ENCODE measurements around the gene VSIG10L. TPM values are rescaled to one million over a fixed set of nuclear protein-coding genes. Genes with fewer than 3 reads are reported as not detected.

The VSIG10L gene
- total RNA-seq, 1 experiment from 2014 or later: 3.5 TPM

DNA sequence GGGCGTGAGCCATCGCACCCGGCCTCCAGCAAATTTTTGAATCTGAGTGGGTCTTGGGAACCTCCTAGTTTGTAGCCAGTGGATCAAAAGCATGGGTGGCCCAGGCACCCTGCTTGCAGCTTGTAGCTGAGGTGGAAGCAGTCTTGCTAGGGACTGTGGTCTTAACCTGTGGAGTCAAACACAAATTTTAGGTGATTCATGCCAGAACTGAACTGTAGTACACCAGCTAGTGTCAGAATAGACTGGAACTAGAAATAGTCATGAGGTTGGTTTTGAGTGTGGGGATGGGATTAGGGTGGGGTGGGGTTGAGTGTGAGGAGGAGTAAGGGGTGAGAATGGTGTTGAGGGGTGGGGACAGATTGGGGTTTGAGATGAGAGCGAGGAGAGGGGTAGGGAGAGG lies 40.1 kb upstream of the VSIG10L start:
- Histone ChIP-seq H3K4me3 (ENCODE audit: low read length) (no peak overlapping the region), H3K79me2 (ENCODE audit: low read length) (no peaks in the 10 kb centered on the region), H3K36me3 (ENCODE audit: low read depth, low read length) (no peaks in the 10 kb centered on the region), H3K4me1 (ENCODE audit: insufficient read depth, low read length) (peaks cover 3% of the 10 kb centered on the region; the same call in 1 of the 2 replicates), H3K9me3 (ENCODE audit: low read length) (no peaks in the 10 kb centered on the region), H3K27me3 (ENCODE audit: low read length) (no peaks in the 10 kb centered on the region), H3K4me2 (ENCODE audit: low read length) (no peak overlapping the region), H3K27ac (ENCODE audit: low read length) (no peak overlapping the region), H4K20me1 (ENCODE audit: low read length) (no peaks in the 10 kb centered on the region), H2AFZ (ENCODE audit: low read length) (no peak overlapping the region), H3K9ac (ENCODE audit: low read length) (no peak overlapping the region), H3K9me2 (replicated peaks; ENCODE audit: low read length) (no peaks in the 10 kb centered on the region), H3F3A (ENCODE audit: low read length, unreplicated experiment) (no peaks in the 10 kb centered on the region)
- TF ChIP-seq, protein P1, sequence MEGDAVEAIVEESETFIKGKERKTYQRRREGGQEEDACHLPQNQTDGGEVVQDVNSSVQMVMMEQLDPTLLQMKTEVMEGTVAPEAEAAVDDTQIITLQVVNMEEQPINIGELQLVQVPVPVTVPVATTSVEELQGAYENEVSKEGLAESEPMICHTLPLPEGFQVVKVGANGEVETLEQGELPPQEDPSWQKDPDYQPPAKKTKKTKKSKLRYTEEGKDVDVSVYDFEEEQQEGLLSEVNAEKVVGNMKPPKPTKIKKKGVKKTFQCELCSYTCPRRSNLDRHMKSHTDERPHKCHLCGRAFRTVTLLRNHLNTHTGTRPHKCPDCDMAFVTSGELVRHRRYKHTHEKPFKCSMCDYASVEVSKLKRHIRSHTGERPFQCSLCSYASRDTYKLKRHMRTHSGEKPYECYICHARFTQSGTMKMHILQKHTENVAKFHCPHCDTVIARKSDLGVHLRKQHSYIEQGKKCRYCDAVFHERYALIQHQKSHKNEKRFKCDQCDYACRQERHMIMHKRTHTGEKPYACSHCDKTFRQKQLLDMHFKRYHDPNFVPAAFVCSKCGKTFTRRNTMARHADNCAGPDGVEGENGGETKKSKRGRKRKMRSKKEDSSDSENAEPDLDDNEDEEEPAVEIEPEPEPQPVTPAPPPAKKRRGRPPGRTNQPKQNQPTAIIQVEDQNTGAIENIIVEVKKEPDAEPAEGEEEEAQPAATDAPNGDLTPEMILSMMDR (conservative IDR thresholded peaks at IDR 0.05; ENCODE audit: low read depth, low read length): no peak
- TF ChIP-seq EZH2 (IDR thresholded peaks at IDR 0.05; ENCODE audit: low read length, unreplicated experiment): no peak
- TF ChIP-seq EZH2phosphoT487 (IDR thresholded peaks at IDR 0.05; ENCODE audit: borderline replicate concordance, low read length): no peak
- BruUV-seq (replicated peaks): no TSS peak
- ChIA-PET POLR2A (ENCODE audit: unreplicated experiment) (no interaction called here), CTCF (no interaction called here)
- no peak for DNase-seq
- ATAC-seq: no peak
- intact Hi-C loops (cut with micrococcal nuclease): no loop called here

DNA sequence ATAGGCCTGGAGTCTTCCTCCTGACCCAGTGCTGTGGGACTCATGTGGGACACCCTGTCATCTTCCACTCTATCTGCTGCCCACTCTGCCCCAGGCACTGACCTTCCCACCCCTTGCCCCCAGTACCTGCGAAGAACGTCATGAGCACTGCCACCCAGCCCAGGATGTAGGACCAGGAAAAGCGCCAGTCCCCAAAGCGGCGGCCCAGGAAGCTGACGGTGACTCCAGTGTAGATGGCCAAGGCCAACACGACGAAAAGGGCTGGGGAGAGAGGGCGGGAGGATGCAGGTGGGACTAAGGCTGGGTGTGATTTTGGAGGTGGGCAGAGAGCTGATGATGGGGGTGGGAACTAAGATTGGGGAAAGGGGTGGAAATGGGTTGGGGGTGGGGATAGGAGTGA lies 38.4 kb upstream of the VSIG10L start:
- no peak overlapping the region for H2AFZ ChIP-seq (ENCODE audit: low read length)
- H3K9me2 ChIP-seq (replicated peaks; ENCODE audit: low read length): no peaks in the 10 kb centered on the region
- intact Hi-C loops (cut with micrococcal nuclease): no loop called here
- ATAC-seq (no peak), DNase-seq (no peak)
- H3K27ac ChIP-seq (ENCODE audit: low read length): no peak overlapping the region
- BruUV-seq (replicated peaks): no TSS peak
- H3K4me2 ChIP-seq (ENCODE audit: low read length): no peak overlapping the region
- no peak for TF ChIP-seq EZH2phosphoT487 (IDR thresholded peaks at IDR 0.05; ENCODE audit: borderline replicate concordance, low read length)
- TF ChIP-seq, protein P1 (conservative IDR thresholded peaks at IDR 0.05; ENCODE audit: low read depth, low read length): no peak
- TF ChIP-seq EZH2 (IDR thresholded peaks at IDR 0.05; ENCODE audit: low read length, unreplicated experiment): no peak
- H3K9me3 ChIP-seq (ENCODE audit: low read length): no peaks in the 10 kb centered on the region
- H3F3A ChIP-seq (ENCODE audit: low read length, unreplicated experiment): no peaks in the 10 kb centered on the region
- peaks cover 3% of the 10 kb centered on the region; the same call in 1 of the 2 replicates for H3K4me1 ChIP-seq (ENCODE audit: insufficient read depth, low read length)
- no peak overlapping the region for H3K4me3 ChIP-seq (ENCODE audit: low read length)
- no peaks in the 10 kb centered on the region for H3K27me3 ChIP-seq (ENCODE audit: low read length)
- no peaks in the 10 kb centered on the region for H4K20me1 ChIP-seq (ENCODE audit: low read length)
- H3K36me3 ChIP-seq (ENCODE audit: low read depth, low read length): no peaks in the 10 kb centered on the region
- ChIA-PET CTCF (no interaction called here), POLR2A (ENCODE audit: unreplicated experiment) (no interaction called here)
- H3K9ac ChIP-seq (ENCODE audit: low read length): no peak overlapping the region
- H3K79me2 ChIP-seq (ENCODE audit: low read length): no peaks in the 10 kb centered on the region

DNA sequence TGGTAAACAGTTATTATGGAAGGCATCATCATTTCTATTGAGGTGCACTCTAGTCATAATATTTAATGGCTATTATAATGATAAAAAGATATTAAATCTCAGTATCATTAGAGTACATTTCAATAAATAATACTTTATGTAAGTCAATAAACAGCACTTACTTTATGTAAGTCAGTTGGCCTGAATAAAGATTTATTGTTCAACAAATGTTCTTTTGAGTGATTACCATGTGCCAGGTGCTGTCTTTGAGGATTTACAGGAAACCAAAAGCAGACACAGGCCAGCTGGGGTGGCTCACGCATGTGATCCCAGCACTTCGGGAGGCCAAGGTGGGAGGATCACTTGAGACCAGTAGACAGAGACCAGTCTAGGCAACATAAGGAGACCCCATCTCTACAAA lies 35.5 kb upstream of the VSIG10L start:
- ChIA-PET CTCF (no interaction called here), POLR2A (ENCODE audit: unreplicated experiment) (no interaction called here)
- no peak overlapping the region for H3K9ac ChIP-seq (ENCODE audit: low read length)
- H3K4me3 ChIP-seq (ENCODE audit: low read length): no peak overlapping the region
- TF ChIP-seq EZH2phosphoT487 (IDR thresholded peaks at IDR 0.05; ENCODE audit: borderline replicate concordance, low read length): no peak
- TF ChIP-seq EZH2 (IDR thresholded peaks at IDR 0.05; ENCODE audit: low read length, unreplicated experiment): no peak
- TF ChIP-seq, protein P1 (conservative IDR thresholded peaks at IDR 0.05; ENCODE audit: low read depth, low read length): no peak
- H3K79me2 ChIP-seq (ENCODE audit: low read length): no peaks in the 10 kb centered on the region
- no peak for ATAC-seq
- no peak overlapping the region for H3K4me2 ChIP-seq (ENCODE audit: low read length)
- no peaks in the 10 kb centered on the region for H3K9me3 ChIP-seq (ENCODE audit: low read length)
- no TSS peak for BruUV-seq (replicated peaks)
- H3K36me3 ChIP-seq (ENCODE audit: low read depth, low read length): no peaks in the 10 kb centered on the region
- DNase-seq: no peak
- H3K27me3 ChIP-seq (ENCODE audit: low read length): no peaks in the 10 kb centered on the region
- H3K27ac ChIP-seq (ENCODE audit: low read length): no peak overlapping the region
- no peak overlapping the region for H2AFZ ChIP-seq (ENCODE audit: low read length)
- H4K20me1 ChIP-seq (ENCODE audit: low read length): no peaks in the 10 kb centered on the region
- intact Hi-C loops (cut with micrococcal nuclease): no loop called here
- no peaks in the 10 kb centered on the region for H3K9me2 ChIP-seq (replicated peaks; ENCODE audit: low read length)
- H3F3A ChIP-seq (ENCODE audit: low read length, unreplicated experiment): no peaks in the 10 kb centered on the region
- H3K4me1 ChIP-seq (ENCODE audit: insufficient read depth, low read length): peaks cover 3% of the 10 kb centered on the region; the same call in 1 of the 2 replicates
